ENCODE measurements around the gene MSH5. TPM values are rescaled to one million over a fixed set of nuclear protein-coding genes. Genes with fewer than 3 reads are reported as not detected.
A peak's percentile ranks its signal among the peaks of the same experiment; 100 is the strongest.

MSH5 gene
- total and polyA plus RNA-seq, 2 of the 13 experiments (the other 11 are each of a cell fraction or from before 2014, with no cell fraction given), result 10.2 to 38.7 TPM

- TF ChIP-seq GABPA (IDR thresholded peaks at IDR 0.05; ENCODE audit: low read depth, low read length) (peak; percentile 58), GABPA (CRISPR knock-in tag; IDR thresholded peaks at IDR 0.05; ENCODE audit: low read depth) (peak; percentile 71), BCL6 (CRISPR knock-in tag; IDR thresholded peaks at IDR 0.05) (peak; percentile 17; the same call in 1 of the 2 replicates), ZNF160 (CRISPR knock-in tag; IDR thresholded peaks at IDR 0.05) (no peak; the same call in 1 of the 2 replicates), ZFP36 (IDR thresholded peaks at IDR 0.05; ENCODE audit: borderline replicate concordance, low read depth, low read length, partially characterized antibody) (no peak), TRAFD1 (CRISPR knock-in tag; IDR thresholded peaks at IDR 0.05; ENCODE audit: borderline replicate concordance) (no peak), NFRKB (IDR thresholded peaks at IDR 0.05) (no peak), NR2C2 (CRISPR knock-in tag; IDR thresholded peaks at IDR 0.05; ENCODE audit: borderline replicate concordance) (peak; percentile 84), FIP1L1 (IDR thresholded peaks at IDR 0.05; ENCODE audit: borderline replicate concordance, insufficient read depth, low read depth, low read length) (no peak), NFIB (CRISPR knock-in tag; IDR thresholded peaks at IDR 0.05; ENCODE audit: borderline replicate concordance) (no peak), ZNF260 (CRISPR knock-in tag; IDR thresholded peaks at IDR 0.05; ENCODE audit: borderline replicate concordance, low read depth) (no peak), STAG1 (CRISPR knock-in tag; IDR thresholded peaks at IDR 0.05) (peak; percentile 89), MXD4 (CRISPR knock-in tag; IDR thresholded peaks at IDR 0.05) (peak; percentile 100), SRSF1 (optimal IDR thresholded peaks at IDR 0.05; ENCODE audit: low read depth, low read length) (no peak), ZNF256 (CRISPR knock-in tag; conservative IDR thresholded peaks at IDR 0.05) (peak; percentile 52), KDM5B (CRISPR knock-in tag; IDR thresholded peaks at IDR 0.05; ENCODE audit: borderline replicate concordance) (peak; percentile 84; the same call in 1 of the 2 replicates), EEA1 (CRISPR knock-in tag; IDR thresholded peaks at IDR 0.05; ENCODE audit: borderline replicate concordance) (peak; percentile 88; the same call in 1 of the 2 replicates), ARID3A (IDR thresholded peaks at IDR 0.05; ENCODE audit: low read depth, low read length) (peak; percentile 45; the same call in 1 of the 2 replicates), ZNF446 (CRISPR knock-in tag; IDR thresholded peaks at IDR 0.05) (no peak), YEATS4 (CRISPR knock-in tag; IDR thresholded peaks at IDR 0.05; ENCODE audit: borderline replicate concordance) (peak; percentile 99), SP2 (CRISPR knock-in tag; IDR thresholded peaks at IDR 0.05) (peak; percentile 17; the same call in 1 of the 2 replicates), SOX13 (IDR thresholded peaks at IDR 0.05) (no peak), SOX13 (CRISPR knock-in tag; conservative IDR thresholded peaks at IDR 0.05 in 1 of 2, IDR thresholded peaks at IDR 0.05 in 1 of 2) (peak in 1 of 2 experiments; percentile 34; a peak in 2 of 4 replicates)
- TF ChIP-seq, protein P1, sequence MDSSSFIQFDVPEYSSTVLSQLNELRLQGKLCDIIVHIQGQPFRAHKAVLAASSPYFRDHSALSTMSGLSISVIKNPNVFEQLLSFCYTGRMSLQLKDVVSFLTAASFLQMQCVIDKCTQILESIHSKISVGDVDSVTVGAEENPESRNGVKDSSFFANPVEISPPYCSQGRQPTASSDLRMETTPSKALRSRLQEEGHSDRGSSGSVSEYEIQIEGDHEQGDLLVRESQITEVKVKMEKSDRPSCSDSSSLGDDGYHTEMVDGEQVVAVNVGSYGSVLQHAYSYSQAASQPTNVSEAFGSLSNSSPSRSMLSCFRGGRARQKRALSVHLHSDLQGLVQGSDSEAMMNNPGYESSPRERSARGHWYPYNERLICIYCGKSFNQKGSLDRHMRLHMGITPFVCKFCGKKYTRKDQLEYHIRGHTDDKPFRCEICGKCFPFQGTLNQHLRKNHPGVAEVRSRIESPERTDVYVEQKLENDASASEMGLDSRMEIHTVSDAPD (CRISPR knock-in tag; IDR thresholded peaks at IDR 0.05), result 0 out of 2 replicates have a peak, but pooled peaks have one; percentile 14
These were observed 56.0 kb downstream of the MSH5 start, which contains the start of gene VARS1 (continued) for GRCh38 chr6:31795616-31796298.

All from HepG2 (cell line).